Dermis blood vessel endothelial cell (primary cell): ENCODE data around the gene GPR143. TPM values are rescaled to one million over a fixed set of nuclear protein-coding genes. Genes with fewer than 3 reads are reported as not detected.

ENCODE experiments used
- total RNA-seq: library from RNA; depleted of rRNA; stranded (reverse); fragments of >200 nt; gene quantifications from 2 replicates; pipeline ENCODE4 v1.2.3, GENCODE V29; 2014

GPR143 gene
- total RNA-seq, 1 donor from 2014 or later: 6.0 TPM

Other genes starting within 250 kb of the GPR143 start
- gene SHROOM2, start 20.6 kb upstream of the GPR143 start, total RNA-seq: 8.8 and 14.0 TPM in 2 replicates
- not detected in 2 replicates for gene CLDN34, start 201.5 kb upstream of the GPR143 start, total RNA-seq